HG03442 (cell line): ENCODE data around the gene INSRR.

Experiments used
- ATAC-seq: cut with Tn5 transposase; IDR thresholded peaks from one replicate; pipeline ENCODE4 v1.9.1; 2021; ENCODE audit warnings: mild to moderate bottlenecking, moderate library complexity; ENCODE audit not compliant: unreplicated experiment

Gene INSRR

GRCh38 chr1:156852418-156852874, 6.5 kb downstream of the INSRR start:
- no peak for ATAC-seq

- no peak for ATAC-seq
These were observed 7.0 kb downstream of the INSRR start for GRCh38 chr1:156851779-156852417.

DNA sequence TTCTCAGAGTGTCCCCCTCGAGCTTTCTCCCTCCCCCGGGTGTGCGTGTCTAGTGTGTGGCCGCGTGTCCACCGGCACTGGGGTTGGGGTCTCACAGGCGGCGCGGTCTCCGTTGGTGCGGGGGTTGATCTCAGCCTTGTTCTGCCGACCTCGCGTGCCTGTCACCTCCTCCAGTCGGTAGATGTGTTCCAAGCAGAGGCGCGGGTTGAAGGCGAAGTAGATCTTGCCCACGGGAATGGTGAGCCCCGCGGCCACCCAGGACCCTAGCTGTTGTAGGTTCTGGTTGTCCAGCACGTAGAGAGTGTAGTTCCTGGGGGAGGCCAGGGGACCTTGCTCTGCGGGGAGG, 9.8 kb downstream of the INSRR start:
- ATAC-seq, result no peak

DNA sequence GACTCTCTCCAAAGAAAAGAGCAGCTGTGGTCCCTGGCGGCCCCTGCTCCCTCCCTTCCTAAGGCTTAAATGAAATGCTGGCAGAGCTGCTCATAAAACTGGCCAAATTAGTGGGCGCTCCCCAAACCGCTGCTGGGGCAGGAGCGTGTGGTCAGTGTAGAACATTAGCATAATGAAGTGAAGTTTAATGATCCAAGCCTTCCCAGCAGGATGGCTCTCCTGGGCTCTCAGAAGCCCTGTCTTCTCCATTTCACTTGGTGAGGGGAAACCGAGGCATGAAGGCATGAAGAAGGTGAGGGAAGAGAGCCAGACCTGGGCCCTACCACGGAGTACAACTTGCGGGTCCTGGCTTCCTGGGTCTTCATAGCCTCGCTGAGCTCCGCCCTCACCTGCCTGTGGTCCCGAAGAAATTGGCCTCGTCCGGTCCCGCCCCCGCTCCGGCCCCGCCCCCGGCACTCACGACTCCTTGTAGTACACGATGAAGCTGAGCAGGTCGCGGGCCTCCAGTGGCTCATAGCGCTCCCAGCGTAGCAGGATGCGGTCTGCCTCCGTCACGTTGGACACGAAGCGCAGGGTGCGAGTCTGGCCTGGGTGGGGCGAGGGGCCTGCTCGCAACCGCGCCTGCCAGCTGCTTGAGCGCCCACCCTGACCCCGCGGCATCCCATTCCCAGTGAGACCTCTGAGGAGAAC, 10.3 kb downstream of the INSRR start:
- no peak for ATAC-seq

- ATAC-seq, result no peak
These were observed 11.1 kb downstream of the INSRR start for GRCh38 chr1:156847591-156848460.

GRCh38 chr1:156846643-156847042, 12.3 kb downstream of the INSRR start:
- ATAC-seq, result no peak

- no peak for ATAC-seq
These were observed 12.9 kb downstream of the INSRR start for GRCh38 chr1:156845953-156846545.

GRCh38 chr1:156845055-156845952, 13.6 kb downstream of the INSRR start:
- ATAC-seq, result no peak

DNA sequence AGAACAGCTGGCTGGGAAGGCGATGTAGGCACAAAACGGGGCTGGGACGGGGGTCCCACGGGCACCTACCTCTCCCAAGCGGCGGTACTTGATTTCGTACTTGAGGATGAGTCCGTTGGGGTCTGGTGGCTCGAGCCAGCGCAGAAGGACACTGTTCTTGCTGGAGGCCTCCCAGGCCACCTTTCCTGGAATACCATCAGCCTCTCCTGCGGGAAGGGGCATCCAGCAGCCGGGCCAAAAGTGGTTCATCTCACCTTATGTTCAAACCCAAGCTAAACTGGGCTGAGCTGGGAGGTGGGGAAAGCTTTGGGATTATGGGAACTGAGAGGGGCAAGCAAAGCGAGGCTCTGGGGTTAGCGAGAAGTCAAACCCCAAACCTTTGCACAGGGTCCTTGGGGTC, 14.3 kb downstream of the INSRR start:
- ATAC-seq, result no peak

DNA sequence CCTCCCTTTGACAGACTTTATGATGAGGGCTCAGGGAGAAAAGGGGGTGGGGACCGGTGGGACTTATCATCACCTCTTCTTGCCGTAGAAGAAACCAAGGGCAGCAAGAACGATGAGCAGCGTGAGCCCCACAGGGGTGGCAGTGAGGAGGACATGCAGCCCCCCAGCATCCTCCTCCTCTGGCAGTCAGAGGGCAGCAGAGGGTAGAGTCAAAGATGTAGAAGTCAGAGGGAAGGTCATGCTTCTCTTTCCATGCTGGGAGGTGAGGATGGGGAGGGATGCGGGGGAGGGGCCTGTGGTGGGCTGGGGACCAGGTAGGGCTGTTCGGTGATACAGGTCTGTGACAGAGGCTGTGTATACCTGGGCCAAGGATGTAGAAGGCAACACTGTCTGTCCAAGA, 14.8 kb downstream of the INSRR start:
- ATAC-seq, result no peak

DNA sequence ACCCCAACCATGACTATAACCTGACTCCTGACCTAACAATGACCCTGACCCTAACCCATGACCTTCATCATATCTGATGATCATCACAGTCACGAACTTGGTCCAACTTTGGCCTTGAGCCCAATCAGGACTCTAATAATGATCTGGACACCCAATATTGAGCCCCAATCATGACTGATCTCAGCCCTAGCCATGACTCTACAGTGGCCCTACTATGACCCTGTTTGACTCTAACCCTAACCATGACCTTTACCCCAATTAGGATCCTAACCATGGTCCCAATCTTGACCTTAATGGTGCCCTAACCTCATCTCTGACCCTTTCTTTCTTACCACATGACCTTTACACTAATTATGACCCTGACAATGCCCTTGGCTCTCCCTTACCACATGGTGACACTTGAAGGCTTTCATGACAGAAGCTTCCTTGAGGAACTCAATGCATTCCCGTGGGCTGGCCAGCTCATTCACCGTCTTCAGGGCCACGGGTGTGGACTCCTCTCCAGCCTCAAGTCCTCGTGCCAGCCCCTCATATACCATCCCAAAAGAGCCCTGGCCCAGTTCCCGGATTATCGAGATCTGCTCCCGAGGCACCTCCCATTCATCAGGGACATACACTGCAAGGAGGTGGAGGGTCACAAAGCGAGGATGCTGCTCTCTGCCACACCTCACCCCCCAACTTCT, 16.2 kb downstream of the INSRR start:
- ATAC-seq, result no peak

GRCh38 chr1:156841295-156841855, 17.5 kb downstream of the INSRR start:
- no peak for ATAC-seq

- ATAC-seq, result no peak
These were observed 18.0 kb downstream of the INSRR start for GRCh38 chr1:156840898-156841279.

GRCh38 chr1:156840186-156840897, 18.6 kb downstream of the INSRR start:
- no peak for ATAC-seq

GRCh38 chr1:156839426-156840109, 19.3 kb downstream of the INSRR start:
- ATAC-seq, result no peak

DNA sequence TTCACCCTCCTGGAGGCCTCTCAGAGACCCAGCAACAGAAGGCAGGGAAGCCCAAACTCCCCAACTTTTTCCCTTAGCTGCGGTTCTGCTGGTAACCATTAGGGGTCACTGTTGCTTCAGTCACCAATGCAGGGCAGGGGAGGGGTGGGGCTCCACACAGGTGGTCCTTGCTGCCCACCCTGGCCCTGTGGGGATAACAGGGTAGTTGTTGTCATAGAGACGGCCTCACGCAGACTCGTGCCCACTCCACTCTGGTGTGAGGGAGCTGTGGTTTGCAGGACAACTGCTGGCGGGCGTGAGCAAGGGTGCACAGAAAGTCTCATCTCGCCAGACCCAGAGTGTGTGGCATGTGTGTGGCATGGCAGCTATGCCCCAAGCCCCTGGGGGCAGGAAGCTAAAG, 19.9 kb downstream of the INSRR start:
- no peak for ATAC-seq

DNA sequence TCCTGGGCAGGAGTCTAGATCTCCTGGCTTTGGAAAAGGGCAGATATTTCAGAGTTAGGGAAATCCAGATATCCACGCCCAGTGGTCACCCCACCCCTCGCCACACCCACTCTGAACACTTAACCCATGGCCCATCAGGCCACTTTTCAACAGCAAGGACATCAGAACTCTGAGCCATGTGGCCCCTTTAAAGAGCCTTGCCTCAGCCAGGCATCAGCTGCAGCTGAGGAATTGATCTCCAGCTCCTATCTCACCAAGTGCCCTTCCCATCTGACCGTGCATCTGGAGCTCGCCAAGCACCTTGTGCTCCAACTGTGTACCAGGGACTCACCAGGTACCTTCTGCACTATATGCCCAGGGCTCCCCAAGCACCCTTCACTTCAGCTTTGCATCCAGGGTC, 22.0 kb downstream of the INSRR start:
- ATAC-seq, result no peak

DNA sequence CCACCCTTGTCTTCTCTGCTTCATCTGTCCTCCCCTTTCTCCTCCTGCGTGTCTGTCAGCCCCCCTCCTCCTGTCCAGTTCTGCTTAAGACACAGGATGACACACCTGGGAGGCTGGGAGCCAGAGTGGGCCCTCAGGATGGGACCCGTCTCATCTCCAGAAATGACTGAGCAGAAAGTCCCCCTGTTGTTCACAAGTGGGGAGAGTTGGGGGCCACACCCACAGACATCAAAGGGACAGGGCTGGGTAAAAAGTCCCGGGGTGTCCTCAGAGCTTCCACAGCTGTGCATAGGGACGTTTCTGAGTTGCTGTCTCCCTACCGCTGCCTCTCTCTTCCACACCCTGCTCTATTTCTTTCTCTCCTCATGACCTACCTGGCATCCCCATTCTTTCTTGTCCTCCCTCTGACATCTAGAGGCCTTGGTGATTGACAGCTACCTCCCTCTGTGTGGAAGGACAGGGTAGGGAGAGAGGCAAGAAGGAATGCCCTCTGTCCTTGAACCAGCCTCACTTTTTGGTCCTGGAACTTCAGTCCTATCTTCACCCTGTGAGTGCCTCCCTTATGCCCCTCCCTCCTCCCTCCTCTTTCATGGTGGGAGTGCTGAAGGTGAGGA, 22.8 kb downstream of the INSRR start:
- ATAC-seq, result no peak
